ENCODE results near the gene GLG1. TPM values are rescaled to one million over a fixed set of nuclear protein-coding genes. Genes with fewer than 3 reads are reported as not detected.

The GLG1 gene
- total RNA-seq, 1 experiment from 2014 or later = 61.4 TPM

- DNase-seq = no peak
- no peaks in the 10 kb centered on the region for H3K27me3 ChIP-seq (ENCODE audit: control insufficient read depth, insufficient read depth, low read length)
- no peaks in the 10 kb centered on the region for H3K36me3 ChIP-seq (replicated peaks; ENCODE audit: control insufficient read depth, insufficient read depth, low read length)
- no peak overlapping the region for H3K4me3 ChIP-seq (ENCODE audit: insufficient read depth, low read depth, low read length)
These were observed 10.3 kb downstream of the GLG1 start for GRCh38 chr16:74596586-74596985.

- Histone ChIP-seq H3K27me3 (ENCODE audit: control insufficient read depth, insufficient read depth, low read length) (no peaks in the 10 kb centered on the region), H3K36me3 (replicated peaks; ENCODE audit: control insufficient read depth, insufficient read depth, low read length) (no peaks in the 10 kb centered on the region), H3K4me3 (ENCODE audit: insufficient read depth, low read depth, low read length) (no peak overlapping the region)
- no peak for DNase-seq
These were observed 14.1 kb downstream of the GLG1 start for GRCh38 chr16:74592847-74593246.

DNA sequence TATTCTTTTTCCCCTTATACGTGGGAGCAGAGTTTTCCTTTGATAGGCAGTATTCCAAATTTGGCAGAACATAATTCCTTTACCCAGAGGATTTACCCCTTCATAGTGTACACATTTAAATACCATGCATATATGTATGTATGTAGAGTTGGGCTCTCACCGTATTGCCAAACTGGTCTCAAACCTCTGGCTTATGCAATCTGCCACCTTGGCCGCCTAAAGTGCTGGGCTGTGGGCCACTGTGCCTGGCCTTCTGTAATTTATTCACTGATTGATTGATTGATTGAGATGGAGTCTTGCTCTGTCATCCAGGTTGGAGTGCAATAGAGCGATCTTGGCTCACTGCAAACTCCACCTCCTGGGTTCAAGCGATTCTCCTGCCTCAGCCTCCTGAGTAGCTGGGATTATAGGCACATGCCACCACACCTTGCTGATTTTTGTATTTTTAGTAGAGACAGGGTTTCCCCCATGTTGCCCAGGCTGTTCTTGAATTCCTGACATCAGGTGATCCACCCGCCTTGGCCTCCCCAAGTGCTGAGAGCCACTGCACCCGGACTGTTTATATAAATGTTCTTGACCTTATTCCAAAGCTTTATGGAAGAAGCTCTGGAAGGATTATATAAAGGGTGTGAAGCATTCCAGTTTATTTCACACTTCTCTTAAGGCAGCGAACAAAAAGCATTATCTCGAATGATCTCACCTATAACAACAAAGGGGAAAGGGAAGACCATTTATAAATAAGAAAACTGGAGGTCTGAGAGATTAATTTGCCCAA, 14.9 kb downstream of the GLG1 start:
- DNase-seq = no peak
- no peaks in the 10 kb centered on the region for H3K27me3 ChIP-seq (ENCODE audit: control insufficient read depth, insufficient read depth, low read length)
- H3K4me3 ChIP-seq (ENCODE audit: insufficient read depth, low read depth, low read length) = no peak overlapping the region
- H3K36me3 ChIP-seq (replicated peaks; ENCODE audit: control insufficient read depth, insufficient read depth, low read length) = no peaks in the 10 kb centered on the region

DNA sequence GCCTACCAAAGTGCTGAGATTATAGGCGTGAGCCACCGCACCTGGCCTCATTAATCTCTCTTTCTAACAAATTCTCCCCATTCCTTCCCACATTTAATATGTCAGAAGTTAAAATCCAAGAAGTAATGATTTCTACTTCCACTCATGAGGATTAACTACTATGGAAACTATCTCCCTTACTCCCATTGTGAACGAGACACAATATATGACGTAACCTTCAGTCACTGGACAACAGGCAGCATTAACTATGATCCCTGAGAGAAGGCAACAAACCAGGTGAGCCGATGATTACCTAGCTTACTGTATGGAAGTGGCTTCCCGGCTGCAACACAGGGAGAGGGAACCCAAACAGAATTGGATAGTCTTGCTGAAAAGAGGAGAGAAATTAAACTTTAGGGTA, 20.0 kb downstream of the GLG1 start:
- H3K27me3 ChIP-seq (ENCODE audit: control insufficient read depth, insufficient read depth, low read length) = no peaks in the 10 kb centered on the region
- H3K4me3 ChIP-seq (ENCODE audit: insufficient read depth, low read depth, low read length) = no peak overlapping the region
- no peaks in the 10 kb centered on the region for H3K36me3 ChIP-seq (replicated peaks; ENCODE audit: control insufficient read depth, insufficient read depth, low read length)
- no peak for DNase-seq

- Histone ChIP-seq H3K27me3 (ENCODE audit: control insufficient read depth, insufficient read depth, low read length) (no peaks in the 10 kb centered on the region), H3K4me3 (ENCODE audit: insufficient read depth, low read depth, low read length) (no peak overlapping the region), H3K36me3 (replicated peaks; ENCODE audit: control insufficient read depth, insufficient read depth, low read length) (no peaks in the 10 kb centered on the region)
- no peak for DNase-seq
These were observed 21.0 kb downstream of the GLG1 start for GRCh38 chr16:74585846-74586443.

DNA sequence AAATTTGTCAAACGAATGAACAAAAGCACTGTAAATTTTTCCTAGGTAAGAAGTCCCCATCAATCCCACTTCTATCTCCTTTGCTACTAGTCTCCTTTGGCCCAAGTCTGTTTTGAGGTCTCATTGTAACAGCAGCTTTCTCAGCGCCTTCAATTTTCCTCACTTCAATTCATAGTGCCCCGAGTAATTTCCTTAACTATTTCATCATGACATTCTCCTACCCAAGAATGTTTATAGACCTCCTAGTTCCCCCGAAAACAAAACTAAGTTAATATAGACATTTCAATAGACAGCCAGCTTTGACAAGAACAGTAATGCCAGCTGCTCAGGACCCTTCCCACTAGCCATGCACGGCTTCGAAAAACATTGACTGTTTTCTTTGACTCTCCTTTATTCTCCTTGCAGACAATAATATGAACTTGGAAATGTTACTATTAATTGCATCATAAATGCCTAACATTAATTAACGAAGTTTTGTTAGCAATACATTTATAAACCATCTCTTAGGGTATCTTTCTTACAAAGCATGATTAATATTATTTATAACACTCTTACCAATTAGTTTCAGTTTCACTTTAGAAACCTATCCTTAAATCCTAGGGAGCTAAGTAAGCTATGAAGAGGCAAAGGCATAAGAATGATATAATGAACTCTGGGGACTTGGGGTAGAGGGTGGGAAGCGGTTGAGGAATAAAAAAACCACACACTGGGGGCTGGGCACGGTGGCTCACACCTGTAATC, 22.8 kb downstream of the GLG1 start:
- DNase-seq = no peak
- Histone ChIP-seq H3K27me3 (ENCODE audit: control insufficient read depth, insufficient read depth, low read length) (no peaks in the 10 kb centered on the region), H3K36me3 (replicated peaks; ENCODE audit: control insufficient read depth, insufficient read depth, low read length) (no peaks in the 10 kb centered on the region), H3K4me3 (ENCODE audit: insufficient read depth, low read depth, low read length) (no peak overlapping the region)

DNA sequence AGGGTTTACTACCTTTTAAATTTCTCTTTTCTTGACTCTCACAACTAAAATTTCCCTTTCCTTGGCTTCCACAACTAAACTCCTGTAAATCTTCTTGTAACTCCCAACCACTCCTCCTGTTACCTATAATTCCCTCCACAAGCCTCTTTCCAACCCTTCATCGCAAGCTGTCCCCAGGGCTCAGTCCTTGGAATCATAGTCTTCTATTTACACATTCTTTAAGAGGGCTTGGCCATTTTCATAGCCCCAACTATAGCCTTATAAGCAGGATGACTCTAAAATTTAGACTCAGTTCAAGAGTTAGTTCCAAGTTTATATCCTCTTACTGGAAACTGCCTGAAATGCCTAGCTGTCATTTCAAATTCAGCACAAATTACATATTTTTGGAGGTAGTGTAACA, 23.9 kb downstream of the GLG1 start:
- no peak for DNase-seq

DNA sequence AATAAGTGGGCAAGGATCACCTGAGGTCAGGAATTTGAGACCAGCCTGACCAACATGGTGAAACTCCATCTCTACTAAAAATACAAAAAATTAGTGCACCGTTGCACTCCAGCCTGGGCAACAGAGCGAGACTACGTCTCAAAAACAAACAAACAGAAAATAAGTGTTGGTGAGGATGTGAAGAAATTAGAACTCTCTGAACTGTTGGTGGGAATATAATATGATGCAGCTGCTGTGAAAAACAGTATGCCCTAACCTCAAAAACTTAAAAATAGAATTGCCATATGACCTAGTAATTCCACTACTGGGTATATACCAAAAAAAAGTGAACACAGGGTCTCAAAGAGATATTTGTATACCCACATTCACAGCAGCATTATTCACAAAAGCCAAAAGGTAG, 26.1 kb downstream of the GLG1 start:
- Histone ChIP-seq H3K36me3 (replicated peaks; ENCODE audit: control insufficient read depth, insufficient read depth, low read length) (no peaks in the 10 kb centered on the region), H3K4me3 (ENCODE audit: insufficient read depth, low read depth, low read length) (no peak overlapping the region), H3K27me3 (ENCODE audit: control insufficient read depth, insufficient read depth, low read length) (no peaks in the 10 kb centered on the region)
- no peak for DNase-seq

More for the DNA sequence above, 23.9 kb downstream of the GLG1 start:
- H3K27me3 ChIP-seq (ENCODE audit: control insufficient read depth, insufficient read depth, low read length) = no peaks in the 10 kb centered on the region
- H3K36me3 ChIP-seq (replicated peaks; ENCODE audit: control insufficient read depth, insufficient read depth, low read length) = no peaks in the 10 kb centered on the region
- H3K4me3 ChIP-seq (ENCODE audit: insufficient read depth, low read depth, low read length) = no peak overlapping the region

DNA sequence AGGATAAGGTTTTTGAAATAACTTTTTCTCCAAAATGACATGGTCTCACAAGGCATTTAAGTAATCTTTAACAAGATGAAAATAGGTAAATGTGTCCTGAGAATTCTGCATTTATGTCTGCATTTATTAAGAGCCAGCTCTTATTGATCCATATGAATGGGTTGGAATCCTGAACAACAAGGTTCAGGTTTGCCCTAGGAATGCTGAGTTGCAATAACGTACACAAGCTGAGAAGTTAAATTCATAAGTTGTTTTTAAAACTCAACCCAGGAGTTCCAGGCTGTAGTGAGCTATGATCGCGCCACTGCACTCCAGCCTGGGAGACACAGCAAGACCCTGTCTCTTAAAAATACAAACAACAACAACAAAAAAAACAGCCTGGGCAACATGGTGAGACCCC, 28.1 kb downstream of the GLG1 start:
- no peaks in the 10 kb centered on the region for H3K36me3 ChIP-seq (replicated peaks; ENCODE audit: control insufficient read depth, insufficient read depth, low read length)
- DNase-seq = no peak
- no peak overlapping the region for H3K4me3 ChIP-seq (ENCODE audit: insufficient read depth, low read depth, low read length)
- H3K27me3 ChIP-seq (ENCODE audit: control insufficient read depth, insufficient read depth, low read length) = no peaks in the 10 kb centered on the region

DNA sequence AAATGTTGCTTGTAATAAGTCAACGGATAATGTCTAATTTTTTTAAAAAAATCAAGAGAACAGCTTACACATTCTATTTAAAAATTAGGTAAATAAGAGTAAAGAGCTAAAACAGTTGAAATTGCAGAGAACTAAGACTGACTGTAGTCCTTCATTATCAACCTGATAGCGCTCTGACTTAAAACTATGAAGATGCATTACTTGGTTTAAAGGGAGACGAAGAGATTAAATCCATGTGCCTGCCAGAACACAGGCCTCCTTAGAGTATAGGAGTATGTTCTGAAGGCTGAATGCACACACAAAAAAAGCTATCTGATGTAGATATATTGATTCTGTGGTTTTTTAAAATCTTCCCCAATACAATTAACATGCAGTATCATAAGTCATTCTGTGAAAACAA, 28.5 kb downstream of the GLG1 start:
- Histone ChIP-seq H3K27me3 (ENCODE audit: control insufficient read depth, insufficient read depth, low read length) (no peaks in the 10 kb centered on the region), H3K4me3 (ENCODE audit: insufficient read depth, low read depth, low read length) (no peak overlapping the region)

GRCh38 chr16:74577882-74578366, 29.0 kb downstream of the GLG1 start:
- Histone ChIP-seq H3K36me3 (replicated peaks; ENCODE audit: control insufficient read depth, insufficient read depth, low read length) (no peaks in the 10 kb centered on the region), H3K4me3 (ENCODE audit: insufficient read depth, low read depth, low read length) (no peak overlapping the region)
- DNase-seq = no peak

More for the DNA sequence above, 28.5 kb downstream of the GLG1 start:
- no peaks in the 10 kb centered on the region for H3K36me3 ChIP-seq (replicated peaks; ENCODE audit: control insufficient read depth, insufficient read depth, low read length)
- no peak for DNase-seq

GRCh38 chr16:74575807-74576643, 30.9 kb downstream of the GLG1 start:
- no peaks in the 10 kb centered on the region for H3K36me3 ChIP-seq (replicated peaks; ENCODE audit: control insufficient read depth, insufficient read depth, low read length)
- DNase-seq = no peak
- H3K27me3 ChIP-seq (ENCODE audit: control insufficient read depth, insufficient read depth, low read length) = no peaks in the 10 kb centered on the region
- no peak overlapping the region for H3K4me3 ChIP-seq (ENCODE audit: insufficient read depth, low read depth, low read length)

More at GRCh38 chr16:74577882-74578366, 29.0 kb downstream of the GLG1 start:
- no peaks in the 10 kb centered on the region for H3K27me3 ChIP-seq (ENCODE audit: control insufficient read depth, insufficient read depth, low read length)

GRCh38 chr16:74575175-74575806, 31.6 kb downstream of the GLG1 start:
- H3K36me3 ChIP-seq (replicated peaks; ENCODE audit: control insufficient read depth, insufficient read depth, low read length) = no peaks in the 10 kb centered on the region
- DNase-seq = no peak
- H3K27me3 ChIP-seq (ENCODE audit: control insufficient read depth, insufficient read depth, low read length) = no peaks in the 10 kb centered on the region
- no peak overlapping the region for H3K4me3 ChIP-seq (ENCODE audit: insufficient read depth, low read depth, low read length)

DNA sequence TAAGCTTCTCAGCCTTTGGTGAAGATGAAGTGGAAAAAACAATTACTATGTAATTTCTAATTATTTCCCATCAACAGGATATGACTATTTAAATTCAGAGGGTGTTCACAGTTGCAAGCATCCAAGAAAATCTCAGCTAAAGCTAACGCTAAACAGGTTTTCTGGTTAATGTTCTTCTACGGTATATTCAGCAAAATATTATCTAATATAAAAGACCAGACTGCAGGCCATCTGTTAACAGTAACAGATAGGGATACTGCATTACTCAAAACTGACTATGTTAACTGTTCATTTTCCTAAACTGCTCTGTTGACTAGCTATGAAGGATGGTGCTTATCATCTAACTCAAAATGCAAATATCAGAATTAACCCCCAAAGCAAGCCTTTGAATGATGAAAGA, 32.8 kb downstream of the GLG1 start:
- Histone ChIP-seq H3K27me3 (ENCODE audit: control insufficient read depth, insufficient read depth, low read length) (no peaks in the 10 kb centered on the region), H3K4me3 (ENCODE audit: insufficient read depth, low read depth, low read length) (no peak overlapping the region), H3K36me3 (replicated peaks; ENCODE audit: control insufficient read depth, insufficient read depth, low read length) (no peaks in the 10 kb centered on the region)
- DNase-seq = no peak
